GM10266 (cell line): ENCODE data around the gene GRAMD1A.

ENCODE experiments used
- DNase-seq: peaks from one replicate; pipeline ENCODE4 v3.0.0; 2012; ENCODE audit errors: extremely low spot score
- CTCF ChIP-seq: IDR thresholded peaks from 2 replicates; pipeline ENCODE4 v1.5.1; 2012; ENCODE audit warnings: mild to moderate bottlenecking, low read depth; ENCODE audit not compliant: control insufficient read depth, insufficient read depth; ENCODE audit errors: missing control alignments

The GRAMD1A gene

GRCh38 chr19:35052599-35053190 is 52.6 kb downstream of the GRAMD1A start:
- DNase-seq, result no peak
- TF ChIP-seq CTCF, result no peak

- DNase-seq, result no peak
- no peak for TF ChIP-seq CTCF
These were observed 53.7 kb downstream of the GRAMD1A start for GRCh38 chr19:35053667-35054293.

- no peak for DNase-seq
These were observed 54.5 kb downstream of the GRAMD1A start for GRCh38 chr19:35054626-35055025.

GRCh38 chr19:35055715-35056179 is 55.6 kb downstream of the GRAMD1A start:
- peak; percentile 49 for TF ChIP-seq CTCF
- no peak for DNase-seq

More at GRCh38 chr19:35054626-35055025, 54.5 kb downstream of the GRAMD1A start:
- TF ChIP-seq CTCF, result no peak

- no peak for TF ChIP-seq CTCF
- DNase-seq, result no peak
These were observed 56.5 kb downstream of the GRAMD1A start for GRCh38 chr19:35056513-35057063.

GRCh38 chr19:35058370-35058769 is 58.2 kb downstream of the GRAMD1A start:
- no peak for DNase-seq
- no peak for TF ChIP-seq CTCF
